GM21367 (cell line): ENCODE data around the gene LARP4B.

Experiments
- ATAC-seq: cut with Tn5 transposase; IDR thresholded peaks from one replicate; pipeline ENCODE4 v1.9.1; 2021; ENCODE audit not compliant: unreplicated experiment

The LARP4B gene

GRCh38 chr10:870564-871166 is 60.8 kb downstream of the LARP4B start:
- no peak for ATAC-seq

- no peak for ATAC-seq
Measured at GRCh38 chr10:869171-869570, 62.3 kb downstream of the LARP4B start.

- ATAC-seq, result no peak
Measured at GRCh38 chr10:867807-868206, 63.7 kb downstream of the LARP4B start.

- ATAC-seq, result no peak
Measured at GRCh38 chr10:866577-866941, 64.9 kb downstream of the LARP4B start.

GRCh38 chr10:865924-866576 is 65.5 kb downstream of the LARP4B start:
- ATAC-seq, result no peak

- ATAC-seq, result no peak
Measured at GRCh38 chr10:865257-865656, 66.2 kb downstream of the LARP4B start.

- no peak for ATAC-seq
Measured at GRCh38 chr10:860519-860918, 71.0 kb downstream of the LARP4B start.

- ATAC-seq, result no peak
Measured at GRCh38 chr10:856416-857157, 74.9 kb downstream of the LARP4B start.

GRCh38 chr10:855671-856070 is 75.8 kb downstream of the LARP4B start:
- no peak for ATAC-seq

- no peak for ATAC-seq
Measured at GRCh38 chr10:855079-855478, 76.4 kb downstream of the LARP4B start.

GRCh38 chr10:853017-853416 is 78.5 kb downstream of the LARP4B start:
- no peak for ATAC-seq

- ATAC-seq, result no peak
Measured at GRCh38 chr10:852386-852785, 79.1 kb downstream of the LARP4B start.

GRCh38 chr10:851901-852300 is 79.6 kb downstream of the LARP4B start:
- ATAC-seq, result peak; percentile 86

- ATAC-seq, result no peak
Measured at GRCh38 chr10:850093-850492, 81.4 kb downstream of the LARP4B start.

- no peak for ATAC-seq
Measured at GRCh38 chr10:847868-848267, 83.6 kb downstream of the LARP4B start.

GRCh38 chr10:846126-846685 is 85.3 kb downstream of the LARP4B start:
- no peak for ATAC-seq

GRCh38 chr10:845526-845925 is 86.0 kb downstream of the LARP4B start:
- ATAC-seq, result no peak

GRCh38 chr10:844552-844951 is 87.0 kb downstream of the LARP4B start:
- ATAC-seq, result no peak

GRCh38 chr10:843703-844102 is 87.8 kb downstream of the LARP4B start:
- no peak for ATAC-seq

- no peak for ATAC-seq
Measured at GRCh38 chr10:842795-843194, 88.7 kb downstream of the LARP4B start.

- ATAC-seq, result no peak
Measured at GRCh38 chr10:841535-841934, 90.0 kb downstream of the LARP4B start.
